Measurements from ENCODE around the gene E2F4. TPM values are rescaled to one million over a fixed set of nuclear protein-coding genes. Genes with fewer than 3 reads are reported as not detected.
A peak's percentile ranks its signal among the peaks of the same experiment; 100 is the strongest.

E2F4 gene
- total RNA-seq, 1 donor from 2014 or later, result 19.0 TPM

DNA sequence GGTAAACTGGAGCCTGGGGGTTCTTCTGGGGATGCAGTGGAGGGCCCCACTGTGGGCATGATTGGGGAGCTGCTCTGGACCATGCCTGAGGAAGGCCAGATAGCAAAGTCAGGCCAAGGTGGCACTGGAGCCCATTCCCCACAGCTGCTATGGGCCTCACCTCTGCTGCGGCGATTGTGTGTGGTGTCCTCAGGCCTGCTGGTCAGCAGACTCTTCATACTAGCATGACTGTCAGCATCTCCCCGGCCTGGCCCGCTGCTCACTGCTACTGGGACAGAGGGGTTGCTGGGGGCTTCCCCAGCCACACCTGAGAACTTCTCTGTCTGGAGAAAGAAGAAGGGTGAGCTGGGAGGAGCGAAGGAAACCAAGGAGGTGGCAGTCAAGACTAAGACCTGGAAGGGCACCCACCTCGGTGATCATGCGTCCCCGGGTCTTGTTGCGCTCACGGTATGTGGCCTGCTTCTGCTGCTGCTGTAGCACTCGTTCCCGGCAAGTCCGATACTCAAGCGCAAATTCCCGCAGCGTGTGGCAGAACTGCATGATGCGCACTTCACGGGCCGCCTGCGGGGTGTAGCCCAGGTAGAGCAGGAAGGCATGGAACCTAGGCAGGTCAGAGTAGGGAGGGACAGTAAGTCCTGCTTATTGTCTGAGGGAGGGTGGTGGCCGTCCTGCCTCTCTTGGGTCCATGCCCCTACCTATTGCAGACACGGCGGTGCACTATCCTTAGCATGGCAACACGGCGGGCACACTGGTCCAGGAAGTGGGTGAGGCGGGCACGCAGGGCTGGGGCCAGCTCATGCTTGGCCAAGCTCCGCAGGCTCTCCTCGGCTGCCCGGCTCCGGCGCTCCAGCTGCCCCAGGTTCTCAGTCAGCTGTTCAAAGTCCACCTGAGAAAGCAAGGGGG, 38.2 kb downstream of the E2F4 start:
- DNase-seq (ENCODE audit: low spot score) (no peak), ATAC-seq (no peak)

DNA sequence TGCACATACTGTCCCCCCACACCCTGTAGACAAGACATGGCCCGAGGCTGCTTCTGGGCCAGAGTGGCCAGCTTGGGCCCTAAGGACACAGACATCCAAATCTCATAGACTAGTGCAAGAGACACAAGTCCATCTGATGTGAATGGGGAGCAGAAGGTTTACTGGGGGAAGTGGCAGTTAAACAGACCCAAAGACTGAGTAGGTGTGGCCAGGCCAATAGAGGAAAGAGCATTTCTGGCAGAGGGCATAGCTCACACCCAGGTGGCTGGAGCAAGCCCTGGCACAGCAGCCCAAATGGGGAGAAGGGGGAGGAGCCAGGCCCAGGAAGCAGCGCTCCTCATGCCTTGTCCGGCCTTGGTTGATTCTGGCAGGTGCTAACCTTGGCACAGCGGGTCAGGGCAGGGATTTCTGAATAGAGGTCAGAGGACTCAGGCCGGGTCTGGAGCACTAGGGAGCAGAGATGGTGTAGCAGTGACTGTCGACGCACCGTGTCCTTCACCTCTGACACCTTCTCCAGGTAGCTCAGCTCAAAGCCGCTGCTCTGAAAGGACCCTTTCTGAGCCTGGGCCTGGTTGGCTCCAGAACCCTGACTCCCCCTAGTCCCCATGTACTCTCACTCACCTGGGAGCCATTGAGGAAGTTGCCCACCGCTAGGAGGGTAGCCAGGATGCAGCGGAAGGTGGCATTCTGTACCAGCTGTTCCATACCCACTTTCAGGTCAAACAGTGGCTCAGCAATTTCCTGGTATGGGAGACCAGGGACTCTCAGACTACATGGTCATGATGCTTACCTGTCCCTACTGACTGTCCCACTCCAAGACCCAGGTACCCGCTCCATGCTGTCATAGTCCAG, 39.1 kb downstream of the E2F4 start:
- ATAC-seq, result peak; percentile 57
- peak; percentile 76 for DNase-seq (ENCODE audit: low spot score)

DNA sequence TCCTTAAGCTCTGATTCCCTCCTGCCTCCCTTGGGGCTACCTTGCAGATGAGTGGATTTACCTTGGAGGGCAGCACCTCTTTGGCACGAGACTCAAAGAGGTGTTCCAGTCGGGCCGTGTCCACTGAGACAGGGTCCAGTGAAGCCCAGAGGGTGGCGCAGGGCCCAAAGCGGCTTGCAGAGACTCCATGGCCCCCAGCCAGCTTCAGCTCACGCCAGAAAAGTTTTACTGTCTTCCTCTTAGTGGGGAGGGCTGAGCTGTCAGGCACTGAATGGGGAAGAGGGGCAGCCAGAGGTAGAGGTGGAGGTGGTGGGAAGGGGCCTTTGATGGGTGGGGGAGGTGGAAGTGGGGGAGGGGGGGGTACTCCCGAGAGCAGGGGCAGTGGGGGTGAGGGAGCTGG, 41.6 kb downstream of the E2F4 start:
- DNase-seq (ENCODE audit: low spot score), result no peak

DNA sequence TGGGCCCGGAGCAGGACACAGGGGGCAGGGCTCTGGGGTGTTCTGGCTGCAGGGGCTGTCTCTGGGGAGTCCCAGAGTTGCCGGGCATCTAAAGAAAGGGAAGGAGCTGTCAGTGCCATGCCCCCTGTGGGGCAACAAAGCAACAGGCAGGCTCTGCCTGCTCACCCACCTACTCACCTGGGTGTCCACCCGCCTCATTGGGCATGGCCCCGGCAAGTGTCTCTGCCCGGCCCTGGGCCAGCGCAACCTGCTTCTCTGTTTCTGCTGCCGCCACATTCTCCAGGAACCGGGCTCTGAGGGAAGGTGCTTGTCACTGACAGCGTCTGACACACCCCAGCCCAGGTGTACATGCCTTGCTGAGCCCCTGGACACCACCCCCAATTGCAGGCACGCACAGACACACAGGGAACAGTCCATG, 42.2 kb downstream of the E2F4 start:
- no peak for DNase-seq (ENCODE audit: low spot score)
- ATAC-seq, result no peak

More for the DNA sequence above, 41.6 kb downstream of the E2F4 start:
- ATAC-seq, result no peak

DNA sequence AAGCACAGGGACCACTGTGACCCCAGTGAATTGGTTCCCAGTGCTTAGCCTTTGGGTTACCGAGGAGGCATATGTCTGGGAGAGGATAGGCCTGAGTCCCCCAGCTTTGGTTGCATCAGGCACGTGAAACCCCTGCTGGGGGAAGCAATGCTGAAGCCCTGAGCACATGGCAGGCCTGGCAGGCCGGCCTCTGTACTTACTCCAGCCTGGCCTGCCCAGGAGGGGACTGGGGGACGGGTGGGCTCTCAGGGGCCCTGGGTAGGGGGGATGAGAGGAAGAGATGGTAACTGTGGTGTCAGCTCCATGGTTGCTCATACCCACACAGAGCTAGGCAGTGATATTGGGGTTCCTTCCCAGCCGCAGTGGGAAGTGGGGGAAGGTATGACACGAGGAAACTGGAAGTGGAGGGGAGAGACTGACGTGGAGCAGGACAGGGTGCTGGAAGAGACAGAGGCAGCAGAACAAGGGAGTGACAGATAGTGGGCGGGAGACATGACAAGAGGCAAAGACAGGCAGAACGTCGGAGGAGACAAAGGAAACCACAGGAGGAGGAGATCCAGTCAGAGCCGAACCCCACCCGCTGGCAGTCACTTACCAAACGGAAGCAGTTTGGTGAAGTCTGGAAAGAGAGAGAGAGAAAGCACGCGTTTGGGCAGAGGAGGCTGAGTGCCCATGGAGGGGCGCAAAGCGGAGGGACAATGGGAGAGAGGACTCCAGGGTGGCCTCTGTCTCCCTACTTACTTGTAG, 44.0 kb downstream of the E2F4 start:
- ATAC-seq (no peak), DNase-seq (ENCODE audit: low spot score) (no peak)

DNA sequence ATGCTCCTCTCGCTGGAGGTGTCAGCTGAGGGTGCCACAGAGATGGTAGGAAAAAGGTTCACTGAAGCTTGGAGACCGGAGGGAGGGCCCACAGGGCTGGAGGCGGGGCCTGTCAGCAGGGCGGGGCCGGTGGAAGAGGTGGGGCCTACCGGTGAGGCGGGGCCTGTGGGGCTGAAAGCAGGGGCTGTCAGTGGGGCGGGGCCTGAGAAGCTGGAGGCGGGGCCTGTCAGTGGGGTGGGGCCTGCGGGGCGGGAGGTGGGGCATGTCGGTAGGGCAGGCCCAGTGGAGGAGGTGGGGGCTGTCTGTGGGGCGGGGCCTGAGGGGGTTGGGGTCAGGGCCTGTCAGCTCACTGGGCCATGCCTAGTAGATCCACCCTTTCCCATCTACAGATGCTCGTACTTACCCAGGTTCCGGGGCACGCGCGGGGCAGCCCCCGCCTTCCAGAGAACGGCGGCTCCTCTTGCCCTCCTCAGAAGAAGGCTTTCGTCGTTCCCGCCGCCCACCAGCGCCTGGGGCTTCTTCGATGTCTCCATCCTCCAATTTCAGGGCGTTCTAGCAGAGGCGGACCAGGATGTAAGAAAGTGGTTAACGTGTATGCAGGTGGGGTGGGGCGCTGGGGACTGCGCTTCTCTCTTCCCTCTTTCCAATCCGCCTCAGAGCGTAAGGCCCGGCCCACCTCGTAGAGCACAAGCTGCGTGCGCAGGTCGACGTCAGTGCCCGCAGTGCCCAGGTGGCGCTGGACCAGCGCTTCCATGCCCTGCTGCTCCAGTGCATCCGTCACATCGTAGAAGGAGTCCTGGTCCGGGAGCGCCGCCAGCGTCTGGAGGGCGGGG, 44.8 kb downstream of the E2F4 start:
- DNase-seq (ENCODE audit: low spot score) (no peak), ATAC-seq (peak; percentile 16)

DNA sequence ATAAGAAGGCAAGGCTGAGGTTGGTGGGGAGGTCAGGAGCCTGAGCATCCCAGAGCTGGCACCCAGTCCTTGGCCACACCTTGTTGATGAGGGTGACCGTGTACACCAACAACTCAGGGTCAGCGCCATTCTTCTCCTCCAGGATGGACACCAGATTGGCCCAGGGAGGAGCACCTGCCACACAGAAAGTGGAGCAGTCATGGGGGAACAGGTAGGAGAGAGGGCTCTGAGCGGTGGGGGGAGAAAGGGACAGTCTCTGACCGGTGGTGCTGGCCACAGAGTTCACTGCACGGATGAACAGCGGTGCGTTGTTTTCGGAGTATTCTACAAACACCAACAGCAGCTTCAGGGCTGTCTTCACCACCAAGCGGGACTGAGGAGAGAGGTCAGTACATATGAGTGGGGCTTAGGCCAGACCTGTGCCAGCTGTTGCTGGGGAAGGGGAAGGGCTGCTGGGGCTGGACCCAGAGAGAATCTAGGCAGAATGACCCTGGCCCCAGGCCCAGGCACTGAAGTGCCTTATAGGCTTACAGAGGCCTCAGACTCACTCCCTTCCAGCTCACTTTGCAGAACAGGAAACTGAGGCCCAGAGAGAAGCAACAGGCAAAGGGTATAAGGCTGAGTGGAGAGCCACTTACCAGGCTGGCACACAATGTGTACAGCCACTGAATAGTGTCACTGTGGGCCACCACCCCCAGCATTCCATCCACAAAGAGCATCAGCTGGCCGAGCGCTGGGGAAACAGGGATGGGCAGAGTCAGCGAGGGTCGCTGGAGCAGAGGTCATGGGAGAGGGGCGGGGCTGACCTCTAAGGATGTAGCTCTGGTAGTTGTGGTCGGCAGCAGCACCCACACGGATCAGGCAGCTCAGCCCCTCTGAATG, 45.7 kb downstream of the E2F4 start:
- DNase-seq (ENCODE audit: low spot score) (no peak), ATAC-seq (no peak)

DNA sequence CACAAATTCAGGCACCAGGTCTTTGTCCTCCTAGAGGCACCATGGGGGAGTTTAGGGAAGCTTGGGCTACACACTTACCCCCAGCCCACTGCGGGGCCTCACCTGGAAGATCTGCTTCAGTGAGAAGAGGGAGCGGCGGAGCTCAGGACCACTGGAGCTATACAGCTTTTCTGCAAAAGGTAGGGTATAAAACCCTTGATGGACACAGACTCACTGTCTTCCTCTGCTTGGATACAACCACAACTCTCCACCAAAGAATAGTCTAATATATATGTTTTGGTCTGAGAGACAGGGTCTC, 46.3 kb downstream of the E2F4 start:
- DNase-seq (ENCODE audit: low spot score), result no peak
- ATAC-seq, result no peak

DNA sequence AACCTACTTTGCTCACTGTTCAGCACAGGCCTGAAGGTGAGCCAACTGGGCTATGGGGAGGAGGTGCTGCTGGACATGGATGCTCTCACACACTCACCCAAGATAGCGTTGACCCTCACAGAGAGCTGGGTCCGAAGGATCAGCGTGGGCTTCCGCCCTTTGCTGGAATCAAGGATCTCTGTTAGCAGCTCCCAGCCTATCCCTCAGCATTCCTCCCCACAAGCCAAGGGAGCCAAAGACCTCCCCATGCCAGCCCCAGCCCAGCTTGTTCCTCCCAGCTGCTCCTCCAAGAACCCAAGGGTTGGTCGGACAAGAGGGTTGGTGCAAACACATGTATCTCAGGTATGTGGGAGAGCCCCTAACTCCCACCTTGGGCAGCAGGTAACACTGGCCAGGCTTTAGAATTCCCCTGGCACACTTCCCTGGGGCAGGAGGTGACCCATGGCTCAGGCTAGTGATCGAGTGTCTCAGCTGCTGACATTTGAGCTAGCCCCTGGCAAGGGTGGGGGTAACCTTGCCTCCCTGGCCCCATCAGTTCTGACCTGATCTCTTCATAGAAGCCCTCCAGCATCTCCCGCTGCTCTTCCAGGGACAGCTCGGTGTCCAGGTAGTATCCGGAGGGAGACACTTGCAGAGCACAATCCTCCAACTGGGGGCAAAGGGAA, 47.0 kb downstream of the E2F4 start:
- DNase-seq (ENCODE audit: low spot score) (no peak), ATAC-seq (no peak)

DNA sequence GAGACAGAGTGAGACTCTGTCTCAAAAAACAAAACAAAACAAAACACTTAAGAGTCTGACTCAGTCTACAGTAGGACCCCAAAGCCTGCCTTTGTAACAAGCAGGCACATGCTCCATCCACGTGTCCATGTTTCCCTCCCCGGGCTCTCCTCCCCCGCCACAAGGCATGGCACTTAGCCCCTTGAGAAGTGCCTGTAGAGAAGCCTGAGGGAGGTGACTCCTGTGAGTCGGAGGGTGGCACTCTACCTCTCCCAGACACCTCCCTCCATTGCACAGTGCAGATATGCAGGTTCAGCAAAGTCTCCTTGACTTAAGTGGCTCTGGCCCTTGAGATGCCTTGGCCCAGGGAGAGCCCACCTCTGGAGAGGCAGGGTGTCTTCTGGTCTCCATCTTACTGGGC, 48.6 kb downstream of the E2F4 start:
- no peak for ATAC-seq
- DNase-seq (ENCODE audit: low spot score), result no peak

DNA sequence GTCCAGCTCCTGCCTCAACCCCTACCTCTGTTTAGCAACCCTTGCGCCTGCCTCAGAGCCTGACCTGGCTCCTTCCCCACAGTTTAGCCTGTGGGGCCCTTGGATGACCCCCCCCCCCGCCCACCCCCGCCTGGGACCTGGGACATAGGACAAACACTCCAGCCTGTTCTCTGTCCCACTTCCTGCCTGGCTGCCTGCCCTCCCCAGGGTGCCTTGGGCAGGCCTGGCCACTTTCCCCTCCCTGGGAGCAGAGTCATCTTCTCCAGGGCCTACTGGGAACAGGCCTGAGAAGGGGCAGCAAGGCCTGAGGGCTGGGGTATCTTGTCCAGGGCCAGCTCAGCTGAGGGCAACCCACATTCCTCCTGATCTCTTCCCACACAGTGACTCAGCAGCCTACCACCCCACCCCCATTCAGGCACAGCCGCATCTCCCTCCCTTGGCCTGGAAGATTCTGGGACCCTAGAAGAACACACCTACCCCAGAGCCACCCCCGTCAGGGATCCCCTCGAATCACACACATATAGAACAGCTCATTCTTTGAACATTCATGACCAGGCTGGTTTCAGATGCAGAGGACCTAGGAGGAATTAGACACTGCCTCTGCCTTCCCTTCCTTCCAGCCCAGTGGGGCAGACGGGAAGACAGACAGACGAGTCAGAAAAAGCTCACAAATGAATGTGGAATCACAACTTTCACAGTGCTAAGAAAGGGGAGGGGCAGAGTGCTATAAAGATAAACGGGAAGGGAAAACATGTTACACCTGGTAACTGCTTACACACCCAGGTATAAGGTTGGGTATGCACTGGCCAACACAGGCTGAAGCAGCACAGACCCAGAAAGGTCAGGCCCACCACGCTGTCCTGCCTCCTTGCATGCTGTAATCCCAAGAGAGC, 49.3 kb downstream of the E2F4 start:
- peak; percentile 49 for ATAC-seq
- no peak for DNase-seq (ENCODE audit: low spot score)

DNA sequence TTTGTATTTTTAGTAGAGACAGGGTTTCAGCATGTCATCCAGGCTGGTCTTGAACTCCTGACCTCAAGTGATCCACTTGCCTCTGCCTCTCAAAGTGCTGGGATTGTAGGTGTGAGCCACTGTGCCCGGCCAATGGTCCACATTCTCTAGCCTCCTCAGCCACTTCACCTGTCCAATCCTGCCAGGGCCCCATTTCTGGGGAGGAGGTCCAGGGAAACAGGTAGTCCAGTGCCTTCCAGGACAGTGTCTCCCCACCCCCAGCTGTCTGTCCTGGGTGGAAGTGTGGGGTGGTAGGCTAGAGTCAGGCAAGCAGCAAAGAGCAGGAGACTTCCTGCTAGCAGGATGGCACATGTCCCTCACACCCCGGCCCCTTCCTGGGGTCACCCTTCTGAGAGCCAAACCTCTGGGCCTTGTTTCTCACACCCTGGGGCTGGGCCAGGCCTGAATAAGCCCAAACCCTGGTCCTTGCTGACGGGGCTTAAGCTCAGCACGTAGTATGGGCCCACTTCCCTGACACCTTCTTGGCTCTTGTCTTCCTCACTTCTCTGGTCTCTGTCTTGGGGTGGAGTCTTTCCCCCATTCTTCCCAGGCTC, 50.3 kb downstream of the E2F4 start:
- ATAC-seq (no peak), DNase-seq (ENCODE audit: low spot score) (no peak)

DNA sequence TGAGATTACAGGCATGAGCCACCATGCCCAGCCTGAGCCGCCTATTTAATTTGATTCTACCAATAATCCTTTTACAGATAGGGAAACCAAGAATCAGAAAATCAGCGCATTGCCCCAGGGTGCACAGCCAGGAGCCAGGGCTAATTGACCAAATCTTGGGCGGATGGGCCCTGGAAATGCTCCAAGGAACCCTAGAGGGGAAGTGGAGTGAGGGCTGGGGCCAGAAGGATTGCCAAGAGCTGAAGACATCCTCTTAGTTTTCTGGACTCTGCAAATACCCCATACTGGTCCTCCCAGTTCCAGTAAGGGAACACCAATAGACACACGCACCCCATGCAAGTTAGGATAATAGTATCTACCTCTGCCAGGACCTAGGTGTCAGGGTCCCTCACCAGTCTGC, 51.5 kb downstream of the E2F4 start:
- ATAC-seq, result no peak
- DNase-seq (ENCODE audit: low spot score), result no peak

DNA sequence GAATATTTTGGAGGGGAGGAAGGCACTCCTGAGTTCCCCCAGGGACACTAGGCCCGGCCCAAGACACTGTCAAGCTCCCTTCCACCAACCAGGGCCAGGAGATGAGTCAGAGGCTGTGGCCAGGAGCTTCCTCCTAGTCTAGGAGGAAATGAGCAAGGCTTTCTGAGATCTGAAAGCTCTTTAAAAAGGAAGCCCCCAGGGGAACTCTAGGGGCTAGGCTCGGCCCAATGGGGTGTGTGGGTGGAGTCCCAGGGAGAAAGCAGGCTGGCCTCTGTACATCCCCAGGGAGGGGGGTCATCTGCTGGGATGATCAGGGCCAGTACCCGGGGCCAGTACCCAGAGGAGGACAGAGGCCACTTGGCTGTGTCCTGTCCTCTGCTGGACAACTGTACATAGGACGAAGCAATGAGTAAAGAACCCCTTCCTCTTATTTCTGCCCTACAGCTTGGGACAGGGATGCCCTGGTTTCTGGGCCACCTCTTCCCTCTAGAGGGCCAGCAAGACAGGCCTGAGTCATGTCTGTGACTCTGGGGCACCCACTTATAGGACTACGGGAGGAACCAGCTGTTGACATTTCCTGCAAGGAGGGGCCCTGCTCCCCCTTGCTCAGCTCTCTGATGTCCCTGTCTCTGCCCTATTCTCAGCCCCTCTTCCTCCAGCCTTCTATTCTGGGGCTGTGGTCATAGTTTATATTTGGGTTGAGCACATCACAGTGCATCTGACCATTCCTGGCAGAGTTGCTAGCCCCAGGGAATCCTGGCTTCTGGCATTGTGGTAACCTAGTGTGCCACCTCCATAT, 52.6 kb downstream of the E2F4 start:
- ATAC-seq, result peak; percentile 3

DNA sequence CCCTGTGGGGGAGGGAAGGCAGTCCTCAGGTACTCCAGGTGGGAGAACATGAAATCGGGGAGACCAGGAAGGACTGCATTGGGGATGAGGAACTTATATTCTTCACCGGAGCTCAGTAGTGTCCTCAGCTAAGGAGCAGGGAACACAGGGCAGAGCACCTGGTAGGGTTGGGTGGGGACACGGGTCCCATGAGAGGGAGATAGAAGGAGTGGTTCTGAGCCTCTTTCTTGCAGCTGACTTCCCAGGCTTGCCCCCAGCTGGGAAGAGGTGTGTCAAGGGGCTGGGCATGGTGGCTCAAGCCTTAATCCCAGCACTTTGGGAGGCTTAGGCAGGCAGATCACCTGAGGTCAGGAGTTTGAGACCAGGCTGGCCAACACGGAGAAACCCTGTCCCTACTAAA, 53.2 kb downstream of the E2F4 start:
- DNase-seq (ENCODE audit: low spot score) (no peak), ATAC-seq (no peak)

More for the DNA sequence above, 52.6 kb downstream of the E2F4 start:
- peak; percentile 51 for DNase-seq (ENCODE audit: low spot score)

DNA sequence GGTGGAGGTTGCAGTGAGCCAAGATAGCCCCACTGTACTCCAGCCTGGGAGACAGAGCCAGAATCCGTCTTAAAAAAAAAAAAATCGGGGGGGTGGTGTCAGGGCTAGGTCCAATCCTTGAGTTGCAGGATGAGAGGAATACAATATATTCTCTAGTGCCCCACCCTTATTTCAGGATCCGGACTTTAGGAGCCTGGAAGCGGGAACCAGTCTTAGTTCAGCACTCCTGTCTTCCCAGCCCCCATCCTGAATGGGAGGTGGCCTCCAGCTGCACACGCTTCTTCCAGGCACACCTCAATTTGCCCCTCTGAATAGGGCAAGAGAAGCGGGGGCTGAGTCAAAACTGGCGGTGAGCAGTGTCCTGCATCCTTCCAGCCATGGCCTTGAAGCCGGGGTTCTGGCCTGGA, 53.7 kb downstream of the E2F4 start:
- ATAC-seq, result no peak
- no peak for DNase-seq (ENCODE audit: low spot score)
